Stimulated activated naive CD8-positive, alpha-beta T cell treated with anti-CD3 and anti-CD28 coated beads, Interleukin-15, amount 100 ng/mL, for 72 hours (primary cell): Measurements from ENCODE around the gene ZC4H2.
"Not testable (repeated sequence)": the region's sequence is repeated elsewhere in the genome, so short reads cannot be mapped to it uniquely, and the experiment has no call there.

ENCODE experiments used
- ATAC-seq: fragments of 150-1000 bp; cut with Tn5 transposase; 2 replicates; pipeline ENCODE4 v1.10.0; 2021; ENCODE audit warnings: mild to moderate bottlenecking, moderate library complexity
- DNase-seq, 2 donors: peaks; one replicate each; pipeline ENCODE4 v3.0.0; 2021 to 2022
- H3K27ac Mint-ChIP-seq, 2 donors: one replicate each; pipeline ENCODE4 v1.8.0; 2022; ENCODE audit warnings: mild to moderate bottlenecking in 2 of 2, mixed read lengths in 2 of 2, moderate library complexity in 2 of 2
- H3K27me3 Mint-ChIP-seq: one replicate; pipeline ENCODE4 v1.8.0; 2022; ENCODE audit warnings: mixed read lengths
- H3K4me1 Mint-ChIP-seq: one replicate; pipeline ENCODE4 v1.8.0; 2022; ENCODE audit warnings: mild to moderate bottlenecking, mixed read lengths
- H3K4me3 Mint-ChIP-seq, 2 donors: one replicate each; pipeline ENCODE4 v1.8.0; 2022; ENCODE audit warnings: mild to moderate bottlenecking in 2 of 2, mixed read lengths in 2 of 2, moderate library complexity in 1 of 2
- H3K9me3 Mint-ChIP-seq, 2 donors: one replicate each; pipeline ENCODE4 v1.8.0; 2022; ENCODE audit warnings: mixed read lengths in 2 of 2

Gene ZC4H2, protein sequence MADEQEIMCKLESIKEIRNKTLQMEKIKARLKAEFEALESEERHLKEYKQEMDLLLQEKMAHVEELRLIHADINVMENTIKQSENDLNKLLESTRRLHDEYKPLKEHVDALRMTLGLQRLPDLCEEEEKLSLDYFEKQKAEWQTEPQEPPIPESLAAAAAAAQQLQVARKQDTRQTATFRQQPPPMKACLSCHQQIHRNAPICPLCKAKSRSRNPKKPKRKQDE

DNA sequence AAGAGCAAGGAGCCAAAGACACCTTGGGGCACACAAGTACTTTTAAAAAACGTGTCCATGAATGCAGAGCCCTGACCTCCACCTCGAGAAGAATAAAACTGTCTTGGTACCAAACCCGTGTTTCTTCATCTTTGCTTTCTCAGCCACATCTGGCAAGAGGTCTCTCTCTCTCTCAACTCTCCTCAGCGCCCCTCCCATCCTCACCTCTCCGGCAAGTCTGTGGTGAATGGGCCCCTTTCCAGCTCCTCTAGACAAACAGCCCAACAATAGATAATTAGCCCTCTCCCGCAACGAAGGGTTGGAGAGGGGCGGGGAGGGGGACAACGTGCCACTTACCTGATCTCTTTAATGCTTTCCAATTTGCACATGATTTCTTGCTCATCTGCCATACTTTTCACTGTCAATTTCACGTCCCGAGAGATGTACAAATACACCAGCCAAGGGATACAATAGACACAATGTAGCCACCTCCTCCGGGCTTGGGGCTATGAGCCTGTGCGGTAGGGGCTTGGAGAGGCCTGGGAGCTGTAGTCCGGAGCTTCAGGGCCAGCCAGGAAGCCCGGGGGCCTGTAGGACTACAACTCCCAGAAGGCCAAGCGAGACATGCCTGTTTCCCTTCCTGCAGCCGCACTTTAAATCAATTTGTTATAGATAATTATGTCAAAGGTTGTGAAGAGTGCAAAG, at the start of gene ZC4H2:
Gene ZC4H2 (minus strand): TSS at position 462 of the 684 bp plus-strand sequence. CDS start 73 bp downstream, at position 389.
- H3K4me3 Mint-ChIP-seq = peak within 1 kb of the TSS; percentile 96 to 97
- peaks cover 13% of the 10 kb centered on the region for H3K4me1 Mint-ChIP-seq
- ATAC-seq (peak; percentile 99), DNase-seq (peak; percentile 52 to 65)
- peaks cover 6 to 12% of the 10 kb centered on the region in 2 donors for H3K9me3 Mint-ChIP-seq
- H3K27me3 Mint-ChIP-seq = no peaks in the 10 kb centered on the region
- H3K27ac Mint-ChIP-seq = peak within 1 kb of the TSS; percentile 49 to 56

DNA sequence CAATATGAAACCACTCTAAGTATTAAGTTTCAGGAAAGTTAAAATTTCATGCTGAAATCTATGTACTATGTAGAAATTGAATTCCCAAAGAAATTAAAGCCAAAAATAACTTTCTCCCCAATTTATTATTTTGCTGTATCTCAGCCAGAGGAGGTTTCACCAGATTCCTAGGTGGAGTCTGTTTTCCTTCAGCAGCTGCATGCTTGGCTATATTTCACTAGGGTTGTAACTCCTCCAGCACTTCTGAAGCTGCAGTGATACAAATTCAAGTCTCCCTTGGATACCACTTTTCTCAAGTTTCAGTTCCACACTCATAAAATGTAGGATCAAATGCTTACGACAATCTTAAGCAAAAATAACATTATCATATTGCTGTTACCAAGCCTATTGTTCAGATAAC, 41.2 kb upstream of the ZC4H2 start:
- Mint-ChIP-seq H3K4me1 (no peaks in the 10 kb centered on the region), H3K9me3 (peaks cover 7 to 24% of the 10 kb centered on the region in 2 donors), H3K27me3 (no peaks in the 10 kb centered on the region), H3K27ac (no peak overlapping the region), H3K4me3 (no peak overlapping the region)
- no peak for ATAC-seq
- no peak for DNase-seq

DNA sequence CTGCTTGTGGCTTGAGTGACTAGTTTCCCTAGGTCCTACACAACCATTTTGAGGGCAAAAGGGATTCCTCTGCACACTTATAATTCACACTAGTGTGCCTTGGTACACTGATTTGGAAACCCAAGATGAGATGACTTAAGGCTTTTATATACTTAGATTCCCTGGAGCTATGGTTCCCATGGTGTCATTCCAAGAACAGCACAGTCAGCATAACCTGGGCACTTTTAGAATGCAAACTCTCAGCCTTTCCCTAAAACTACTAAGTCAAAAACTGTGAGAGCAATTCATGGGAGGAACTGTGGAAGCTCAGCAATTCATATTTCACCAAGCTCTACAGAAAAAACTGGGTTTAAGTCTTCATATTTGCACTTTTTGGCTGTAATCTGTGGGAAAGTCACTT, 38.0 kb upstream of the ZC4H2 start:
- Mint-ChIP-seq H3K4me3 (no peak overlapping the region), H3K27me3 (no peaks in the 10 kb centered on the region), H3K9me3 (peaks cover 0 to 1% of the 10 kb centered on the region in 2 donors), H3K27ac (no peak overlapping the region), H3K4me1 (no peaks in the 10 kb centered on the region)
- DNase-seq = no peak
- no peak for ATAC-seq

DNA sequence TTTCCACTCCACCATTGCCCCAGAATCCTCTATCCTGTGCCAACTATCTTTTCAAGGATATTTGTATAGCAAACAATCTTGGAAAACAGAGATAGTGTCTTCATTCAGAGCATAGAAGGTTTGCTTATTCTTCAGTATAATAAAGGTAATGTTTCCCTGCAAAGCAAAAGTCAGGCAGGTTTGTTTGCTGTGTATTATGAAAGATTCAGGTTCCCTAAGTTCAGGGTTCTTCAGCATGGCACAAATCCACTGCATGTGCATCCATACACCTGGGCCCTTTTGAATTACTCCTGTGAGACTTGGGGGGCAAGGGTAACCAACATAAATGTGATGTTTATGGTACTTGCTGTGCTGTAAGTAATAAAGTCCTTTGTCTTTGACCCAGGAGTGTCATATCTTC, 33.2 kb upstream of the ZC4H2 start:
- H3K9me3 Mint-ChIP-seq = peaks cover 0 to 5% of the 10 kb centered on the region in 2 donors
- no peak overlapping the region for H3K27ac Mint-ChIP-seq
- ATAC-seq (no peak), DNase-seq (no peak)
- no peaks in the 10 kb centered on the region for H3K4me1 Mint-ChIP-seq
- no peak overlapping the region for H3K4me3 Mint-ChIP-seq
- no peaks in the 10 kb centered on the region for H3K27me3 Mint-ChIP-seq

DNA sequence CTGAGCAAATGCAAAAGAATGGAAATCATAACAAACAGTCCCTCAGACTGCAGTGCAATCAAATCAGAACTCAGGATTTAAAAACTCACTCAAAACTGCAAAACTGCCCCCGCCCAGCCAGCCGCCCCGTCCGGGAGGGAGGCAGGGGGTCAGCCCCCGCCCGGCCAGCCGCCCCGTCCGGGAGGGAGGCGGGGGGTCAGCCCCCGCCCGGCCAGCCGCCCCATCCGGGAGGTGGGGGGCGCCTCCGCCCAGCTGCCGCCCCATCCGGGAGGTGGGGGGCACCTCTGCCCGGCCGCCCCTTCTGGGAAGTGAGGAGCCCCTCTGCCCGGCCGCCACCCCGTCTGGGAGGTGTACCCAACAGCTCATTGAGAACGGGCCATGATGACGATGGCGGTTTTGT, 26.0 kb upstream of the ZC4H2 start:
- H3K27me3 Mint-ChIP-seq, H3K4me3 Mint-ChIP-seq, H3K4me1 Mint-ChIP-seq, H3K27ac Mint-ChIP-seq, ATAC-seq, DNase-seq: not testable (repeated sequence)
- peaks cover 7 to 21% of the 10 kb centered on the region in 2 donors for H3K9me3 Mint-ChIP-seq

DNA sequence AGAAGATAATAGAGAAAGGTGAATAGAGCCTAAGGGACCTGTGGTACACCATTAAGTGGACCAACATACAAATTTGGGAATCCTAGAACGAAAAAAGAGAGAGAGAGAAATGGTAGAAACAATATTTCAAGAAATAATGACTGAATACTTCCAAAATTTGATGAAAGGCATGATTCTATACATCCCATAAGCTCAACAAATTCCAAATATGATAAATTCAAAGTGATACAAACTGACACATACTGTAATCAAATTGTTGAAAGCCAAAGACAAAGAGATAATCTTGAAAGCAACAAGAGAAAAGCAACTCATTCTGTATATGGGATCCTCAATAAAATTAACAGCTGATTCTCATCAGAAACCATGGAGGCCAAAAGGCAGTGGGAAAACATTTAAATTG, 20.6 kb upstream of the ZC4H2 start:
- H3K9me3 Mint-ChIP-seq = peaks cover 11 to 16% of the 10 kb centered on the region in 2 donors
- H3K27ac Mint-ChIP-seq = no peak overlapping the region
- H3K4me1 Mint-ChIP-seq = no peaks in the 10 kb centered on the region
- DNase-seq (no peak), ATAC-seq (no peak)
- H3K27me3 Mint-ChIP-seq = no peaks in the 10 kb centered on the region
- H3K4me3 Mint-ChIP-seq = no peak overlapping the region

DNA sequence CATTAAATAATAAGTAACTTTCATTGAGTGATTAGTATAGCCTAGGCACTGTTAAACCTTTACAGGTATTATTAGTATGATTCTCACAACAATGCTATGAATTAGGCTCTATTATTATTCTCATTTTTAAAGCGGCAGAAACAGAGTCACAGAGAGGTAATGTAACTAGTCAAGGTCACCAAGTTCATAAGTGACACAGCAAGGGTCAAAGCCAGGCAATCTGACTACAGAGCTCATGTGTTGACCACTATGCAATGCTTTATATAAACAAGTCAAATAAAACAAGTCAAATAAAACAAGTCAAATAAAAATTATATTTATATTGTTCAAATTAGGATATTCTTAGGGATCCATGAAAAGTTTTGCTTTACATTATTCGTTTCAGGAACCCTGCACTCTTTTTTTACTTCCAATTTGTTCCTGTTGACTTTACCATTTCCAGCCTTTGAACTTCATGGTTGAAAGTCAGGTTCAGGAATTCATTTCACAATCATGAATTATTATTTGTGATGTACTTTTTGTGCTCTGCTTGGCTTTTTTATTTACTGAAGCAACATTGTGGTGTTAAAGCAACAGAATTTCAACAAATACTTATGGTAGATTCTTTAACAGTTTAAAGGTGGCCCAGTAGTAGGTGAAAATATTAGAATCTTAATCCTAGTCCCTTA, 18.0 kb upstream of the ZC4H2 start:
- no peaks in the 10 kb centered on the region for H3K27me3 Mint-ChIP-seq
- no peak overlapping the region for H3K4me3 Mint-ChIP-seq
- peaks cover 0 to 9% of the 10 kb centered on the region in 2 donors for H3K9me3 Mint-ChIP-seq
- no peaks in the 10 kb centered on the region for H3K4me1 Mint-ChIP-seq
- H3K27ac Mint-ChIP-seq = no peak overlapping the region
- ATAC-seq (no peak), DNase-seq (no peak)

DNA sequence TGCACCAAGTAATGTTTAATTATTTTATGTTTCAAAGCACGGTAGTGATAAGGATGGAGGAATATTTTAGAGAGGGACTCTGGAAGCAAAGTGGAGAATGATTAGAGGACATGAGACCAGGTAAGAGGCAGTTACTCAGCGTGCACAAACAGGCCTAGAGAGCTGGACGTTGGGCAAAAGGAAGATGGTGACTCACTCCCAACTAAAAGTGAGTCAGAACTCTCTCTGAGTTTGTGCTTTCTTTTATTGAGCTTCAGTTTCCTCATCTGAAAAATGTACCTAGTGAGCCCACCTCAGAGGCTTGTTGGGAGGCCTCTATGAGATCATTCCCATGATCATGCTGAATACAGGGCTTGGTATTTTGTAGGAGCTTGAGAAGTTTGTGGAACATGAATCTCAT, 1.6 kb upstream of the ZC4H2 start:
- H3K27me3 Mint-ChIP-seq = no peaks in the 10 kb centered on the region
- H3K9me3 Mint-ChIP-seq = no peaks in the 10 kb centered on the region
- H3K27ac Mint-ChIP-seq = no peak overlapping the region

DNA sequence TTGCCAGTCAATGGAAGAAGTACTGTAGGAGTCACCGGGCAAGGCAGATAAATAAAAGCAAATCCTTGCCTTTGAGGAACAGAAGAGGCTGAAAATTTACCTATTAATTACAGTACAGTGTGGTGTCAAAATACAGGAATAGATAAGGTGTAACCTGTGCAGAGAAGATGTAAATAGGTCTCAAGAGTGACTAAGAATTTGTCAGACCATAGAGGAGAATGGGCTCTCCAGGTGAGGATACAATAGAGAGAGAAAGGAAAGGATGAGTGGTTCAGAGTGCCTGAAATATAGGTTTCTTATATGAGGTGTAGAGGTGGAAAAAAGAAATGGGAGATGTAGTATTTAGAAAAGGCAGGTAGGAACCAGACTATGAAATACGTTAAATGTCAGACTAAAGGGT, 801 bp upstream of the ZC4H2 start:
- Mint-ChIP-seq H3K27me3 (no peaks in the 10 kb centered on the region), H3K27ac (no peak overlapping the region), H3K4me1 (peaks cover 13% of the 10 kb centered on the region), H3K9me3 (peaks cover 0 to 3% of the 10 kb centered on the region in 2 donors), H3K4me3 (peak overlapping the region; percentile 96 to 97)
- ATAC-seq (no peak), DNase-seq (no peak)

More for the DNA sequence above, 1.6 kb upstream of the ZC4H2 start:
- DNase-seq = no peak
- H3K4me1 Mint-ChIP-seq = peaks cover 13% of the 10 kb centered on the region
- no peak for ATAC-seq
- no peak overlapping the region for H3K4me3 Mint-ChIP-seq

DNA sequence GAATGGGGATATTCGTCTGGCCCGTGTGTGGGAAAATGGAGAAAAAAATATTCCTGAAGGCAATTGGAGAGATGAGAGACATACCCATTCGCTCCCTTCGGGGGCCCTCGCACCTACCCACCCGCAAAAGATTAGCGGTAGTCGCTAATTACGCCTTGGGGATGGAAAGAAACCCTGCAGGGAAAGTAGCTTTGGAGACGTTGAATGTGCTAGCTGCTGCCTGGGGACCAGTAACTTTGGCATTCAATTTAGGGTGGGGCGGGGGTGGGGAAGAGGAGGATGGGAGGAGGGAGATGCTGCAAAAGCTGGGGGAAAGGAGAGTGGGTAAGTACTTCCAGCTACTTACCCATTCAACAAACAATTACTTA, 407 bp upstream of the ZC4H2 start:
- no peaks in the 10 kb centered on the region for H3K27me3 Mint-ChIP-seq
- peak; percentile 5 for ATAC-seq
- peak overlapping the region in 1 of 2 donors; percentile 49 for H3K27ac Mint-ChIP-seq
- peak overlapping the region; percentile 96 to 97 for H3K4me3 Mint-ChIP-seq
- H3K9me3 Mint-ChIP-seq = peaks cover 1 to 7% of the 10 kb centered on the region in 2 donors
- DNase-seq = no peak
- peaks cover 13% of the 10 kb centered on the region for H3K4me1 Mint-ChIP-seq

DNA sequence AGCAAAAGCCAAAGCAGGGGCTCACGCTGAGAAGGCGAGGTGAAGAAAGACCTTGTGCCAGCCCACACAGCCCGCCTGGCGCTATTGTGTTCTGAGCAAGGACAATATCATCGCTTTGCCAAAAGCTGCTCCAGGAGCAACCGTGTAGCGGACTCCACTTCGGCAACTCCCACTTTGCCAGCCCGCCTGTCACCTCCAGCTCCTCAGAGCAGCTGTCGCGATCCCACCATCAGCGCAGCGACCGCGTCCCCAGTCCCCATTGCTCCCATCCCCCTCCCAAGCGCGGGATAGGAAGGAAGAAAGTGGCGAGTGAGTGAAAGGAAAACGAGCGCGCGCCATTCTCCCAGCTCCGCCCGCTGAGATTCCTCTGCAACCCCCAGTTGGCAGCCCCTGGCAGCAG, 759 bp downstream of the ZC4H2 start:
- Mint-ChIP-seq H3K4me1 (peaks cover 13% of the 10 kb centered on the region), H3K9me3 (peaks cover 8 to 12% of the 10 kb centered on the region in 2 donors), H3K4me3 (peak overlapping the region; percentile 96 to 97), H3K27ac (peak overlapping the region in 1 of 2 donors; percentile 49), H3K27me3 (no peaks in the 10 kb centered on the region)
- peak; percentile 7 to 13 for DNase-seq
- ATAC-seq = peak; percentile 46

DNA sequence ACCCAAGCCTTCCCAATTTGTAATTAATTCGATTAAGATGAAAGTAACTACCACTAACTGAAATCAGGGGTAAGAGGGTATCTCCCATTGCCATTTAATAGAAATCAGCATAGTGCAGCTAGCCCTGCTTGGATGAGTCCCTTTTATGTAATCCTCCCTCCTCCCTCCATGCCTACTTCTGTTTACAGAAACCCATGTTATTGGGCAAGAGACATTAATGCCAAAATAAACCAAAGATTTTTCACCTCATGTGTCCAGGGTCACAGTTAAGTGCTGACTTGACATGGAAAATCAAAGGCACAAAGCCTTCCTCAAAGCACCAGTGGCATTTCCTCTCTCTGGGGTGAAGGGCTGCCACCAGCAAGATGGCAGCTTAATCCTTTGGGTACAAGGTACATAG, 50.8 kb downstream of the ZC4H2 start:
- ATAC-seq = no peak
- H3K4me3 Mint-ChIP-seq = no peak overlapping the region
- no peak overlapping the region for H3K27ac Mint-ChIP-seq
- peaks cover 5 to 25% of the 10 kb centered on the region in 2 donors for H3K9me3 Mint-ChIP-seq
- no peaks in the 10 kb centered on the region for H3K27me3 Mint-ChIP-seq
- DNase-seq = no peak
- no peaks in the 10 kb centered on the region for H3K4me1 Mint-ChIP-seq

DNA sequence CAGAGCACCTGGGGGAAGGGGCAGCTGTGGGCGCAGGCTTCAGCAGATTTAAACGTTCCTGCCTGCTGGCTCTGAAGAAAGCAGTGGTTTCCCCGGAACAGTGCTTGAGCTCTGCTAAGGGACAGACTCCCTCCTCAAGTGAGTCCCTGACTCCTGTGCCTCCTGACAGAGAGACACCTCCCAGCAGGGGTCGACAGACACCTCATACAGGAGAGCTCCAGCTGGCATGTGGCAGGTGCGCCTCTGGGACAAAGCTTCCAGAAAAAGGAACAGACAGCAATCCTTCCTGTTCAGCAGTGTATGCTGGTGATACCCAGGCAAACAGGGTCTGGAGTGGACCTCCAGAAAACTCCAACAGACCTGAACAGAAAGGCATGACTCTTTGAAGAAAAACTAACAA, 68.1 kb downstream of the ZC4H2 start:
- peaks cover 11 to 24% of the 10 kb centered on the region in 2 donors for H3K9me3 Mint-ChIP-seq
- DNase-seq (no peak), ATAC-seq (no peak)
- H3K27me3 Mint-ChIP-seq = no peaks in the 10 kb centered on the region
- H3K27ac Mint-ChIP-seq = peak overlapping the region in 1 of 2 donors; percentile 81
- H3K4me1 Mint-ChIP-seq = no peaks in the 10 kb centered on the region
- no peak overlapping the region for H3K4me3 Mint-ChIP-seq

DNA sequence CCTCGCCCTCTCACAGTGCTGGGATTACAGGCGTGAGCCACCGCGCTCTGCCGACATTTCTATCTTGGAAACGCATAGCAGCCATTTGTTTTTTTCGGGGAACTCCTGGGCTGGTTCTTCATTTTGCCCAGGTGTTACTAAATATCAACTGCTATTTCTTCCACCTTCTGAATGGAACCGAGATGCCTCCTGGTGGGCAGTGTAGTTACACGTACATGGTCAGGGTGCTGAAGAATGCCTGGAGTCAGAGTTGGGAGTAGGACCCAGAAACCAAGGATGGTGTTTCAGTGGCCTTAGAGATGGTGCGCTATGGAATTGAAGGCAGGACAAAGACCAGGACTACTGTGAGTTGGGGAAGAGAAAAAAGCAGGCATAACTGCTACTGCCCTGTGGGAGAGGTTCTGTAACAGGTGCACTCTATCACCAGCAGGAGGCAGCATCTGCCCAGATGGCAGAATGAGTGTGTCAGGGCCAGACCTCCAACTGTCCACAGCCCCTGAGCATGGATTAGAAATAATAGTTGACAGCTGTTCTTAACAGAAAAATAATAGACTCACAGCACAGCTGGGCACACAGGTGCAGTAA, 81.7 kb downstream of the ZC4H2 start:
- ATAC-seq (peak; percentile 82), DNase-seq (peak; percentile 32 to 46)
- no peaks in the 10 kb centered on the region for H3K4me1 Mint-ChIP-seq

DNA sequence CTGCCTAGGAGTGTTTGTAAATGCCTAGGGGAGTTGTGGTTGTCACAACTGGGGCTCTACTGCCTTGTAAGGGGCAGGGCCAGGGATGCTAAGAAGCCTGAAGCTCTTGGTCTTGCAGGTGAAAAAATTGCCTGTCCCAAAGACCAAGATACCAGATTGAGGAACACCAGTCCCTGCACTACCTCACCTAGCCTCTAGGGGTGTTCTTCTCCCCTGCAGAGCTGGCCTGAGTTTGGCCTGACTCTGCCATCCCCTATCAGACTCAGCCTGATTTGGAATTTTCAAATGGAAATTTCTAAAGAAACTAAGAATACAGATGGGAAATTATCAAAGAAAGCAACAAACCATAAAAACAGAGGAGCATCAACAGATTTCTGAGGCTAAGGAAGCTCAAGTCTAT, 90.4 kb downstream of the ZC4H2 start:
- Mint-ChIP-seq H3K4me3 (no peak overlapping the region), H3K9me3 (peaks cover 12 to 18% of the 10 kb centered on the region in 2 donors), H3K27me3 (no peaks in the 10 kb centered on the region), H3K27ac (no peak overlapping the region), H3K4me1 (no peaks in the 10 kb centered on the region)
- no peak for ATAC-seq
- no peak for DNase-seq

More for the DNA sequence above, 81.7 kb downstream of the ZC4H2 start:
- Mint-ChIP-seq H3K9me3 (peaks cover 9 to 15% of the 10 kb centered on the region in 2 donors), H3K4me3 (no peak overlapping the region), H3K27me3 (no peaks in the 10 kb centered on the region), H3K27ac (no peak overlapping the region)

DNA sequence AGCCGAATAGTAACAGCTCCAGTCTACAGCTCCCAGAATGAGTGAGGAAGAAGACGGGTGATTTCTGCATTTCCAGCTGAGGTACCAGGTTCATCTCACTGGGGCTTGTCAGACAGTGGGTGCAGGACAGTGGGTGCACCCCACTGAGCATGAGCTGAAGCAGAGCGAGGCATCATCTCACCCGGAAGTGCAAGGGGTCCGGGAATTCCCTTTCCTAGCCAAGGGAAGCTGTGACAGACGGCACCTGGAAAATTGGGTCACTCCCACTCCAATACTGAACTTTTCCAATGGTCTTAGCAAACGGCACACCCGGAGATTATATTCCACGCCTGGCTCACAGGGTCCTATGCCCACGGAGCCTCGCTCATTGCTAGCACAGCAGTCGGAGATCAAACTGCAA, 97.5 kb downstream of the ZC4H2 start:
- H3K4me1 Mint-ChIP-seq, H3K27me3 Mint-ChIP-seq, ATAC-seq, H3K27ac Mint-ChIP-seq, DNase-seq, H3K4me3 Mint-ChIP-seq: not testable (repeated sequence)
- peaks cover 24 to 34% of the 10 kb centered on the region in 2 donors for H3K9me3 Mint-ChIP-seq
